ENCODE measurements around the gene SMIM20.
"Not testable (repeated sequence)": the region's sequence is repeated elsewhere in the genome, so short reads cannot be mapped to it uniquely, and the experiment has no call there.

The SMIM20 gene

GRCh38 chr4:25892796-25893195 lies 21.2 kb upstream of the SMIM20 start:
- no peak for DNase-seq

GRCh38 chr4:25896776-25897539 lies 17.1 kb upstream of the SMIM20 start:
- DNase-seq, result no peak

- DNase-seq, result peak; percentile 76
Observed at GRCh38 chr4:25900310-25900709, 13.7 kb upstream of the SMIM20 start.

- no peak for DNase-seq
Observed at GRCh38 chr4:25901030-25901430, 13.0 kb upstream of the SMIM20 start.

GRCh38 chr4:25903900-25904747 lies 9.9 kb upstream of the SMIM20 start:
- no peak for DNase-seq

- DNase-seq, result no peak
Observed at GRCh38 chr4:25904748-25905082, 9.3 kb upstream of the SMIM20 start.

- DNase-seq, result no peak
Observed at GRCh38 chr4:25905371-25905770, 8.6 kb upstream of the SMIM20 start.

- not testable (repeated sequence) for DNase-seq
Observed at GRCh38 chr4:25906113-25906512, 7.9 kb upstream of the SMIM20 start.

- peak; percentile 96 for DNase-seq
Observed at GRCh38 chr4:25908491-25908901, 5.5 kb upstream of the SMIM20 start.

- no peak for DNase-seq
Observed at GRCh38 chr4:25911356-25911755, 2.7 kb upstream of the SMIM20 start.

GRCh38 chr4:25913056-25913850 lies 767 bp upstream of the SMIM20 start:
- peak; percentile 36 for DNase-seq

GRCh38 chr4:25914670-25915352 lies 791 bp downstream of the SMIM20 start:
- no peak for DNase-seq

GRCh38 chr4:25915353-25915705 lies 1.3 kb downstream of the SMIM20 start:
- DNase-seq, result peak; percentile 40

- DNase-seq, result no peak
Observed at GRCh38 chr4:25916870-25917269, 2.9 kb downstream of the SMIM20 start.

- no peak for DNase-seq
Observed at GRCh38 chr4:25919676-25920075, 5.7 kb downstream of the SMIM20 start.

GRCh38 chr4:25921922-25922321 lies 7.9 kb downstream of the SMIM20 start:
- DNase-seq, result no peak

- DNase-seq, result no peak
Observed at GRCh38 chr4:25922812-25923369, 8.9 kb downstream of the SMIM20 start.

- no peak for DNase-seq
Observed at GRCh38 chr4:25923745-25924144, 9.7 kb downstream of the SMIM20 start.

GRCh38 chr4:25925486-25926201 lies 11.6 kb downstream of the SMIM20 start:
- DNase-seq, result peak; percentile 40

- no peak for DNase-seq
Observed at GRCh38 chr4:25926462-25926861, 12.4 kb downstream of the SMIM20 start.

- DNase-seq, result no peak
Observed at GRCh38 chr4:25927361-25928195, 13.6 kb downstream of the SMIM20 start.

Data from fibroblast of skin of right biceps (primary cell).